Gastrocnemius medialis (tissue), 4 donors: ENCODE results near the gene HSF2BP. TPM values are rescaled to one million over a fixed set of nuclear protein-coding genes. Genes with fewer than 3 reads are reported as not detected.

Experiments used
- ATAC-seq, 2 donors: fragments of 150-250 bp; one replicate each; pipeline ENCODE4 v1.9.1; 2016
- DNase-seq, 2 donors: peaks; one replicate each; pipeline ENCODE4 v3.0.0-alpha.2; 2019
- H3K27ac ChIP-seq, 4 donors: fragments of 200-600 bp; sonication (generic); 1 replicate in 1 of 4; 2 replicates in 3 of 4; pipeline ENCODE4 v1.5.1; 2016 to 2018; ENCODE audit warnings: mild to moderate bottlenecking in 2 of 4, moderate library complexity in 1 of 4
- H3K27me3 ChIP-seq, 3 donors: fragments of 200-600 bp; sonication (generic) in 2 of 3; 1 replicate in 1 of 3; 2 replicates in 2 of 3; pipeline versions ENCODE4 v1.5.1 to v1.6.0; 2016 to 2019; ENCODE audit warnings: mild to moderate bottlenecking in 1 of 3, moderate library complexity in 1 of 3
- H3K36me3 ChIP-seq, 2 donors: fragments of 200-600 bp; sonication (generic) in 1 of 2; one replicate each; pipeline ENCODE4 v1.5.1; 2017 to 2018
- H3K4me1 ChIP-seq, 2 donors: fragments of 200-600 bp; sonication (generic) in 1 of 2; one replicate each; pipeline ENCODE4 v1.5.1; 2016 to 2017; ENCODE audit warnings: mild to moderate bottlenecking in 2 of 2
- H3K4me3 ChIP-seq, 4 donors: fragments of 200-600 bp; sonication (generic) in 3 of 4; 1 replicate in 1 of 4; 2 replicates in 3 of 4; pipeline ENCODE4 v1.5.1; 2016 to 2019; ENCODE audit warnings: mild to moderate bottlenecking in 2 of 4
- H3K9me3 ChIP-seq, 3 donors: fragments of 200-600 bp; sonication (generic) in 2 of 3; 1 replicate in 1 of 3; 2 replicates in 2 of 3; pipeline ENCODE4 v1.5.1; 2016 to 2019
- POLR2A ChIP-seq, 2 donors: fragments of 450-650 bp; IDR thresholded peaks; one replicate each; pipeline ENCODE4 v1.6.1; 2017; ENCODE audit warnings: antibody characterized with exemption in 2 of 2, mild to moderate bottlenecking in 2 of 2, moderate library complexity in 2 of 2
- in situ Hi-C, 4 donors: fragments of 200-750 bp; cut with MboI; loops; one replicate each; pipeline versions ENCODE4 v1.15.0 to v1.8.0; 2017; ENCODE audit warnings: low sequenced_read_pairs in 4 of 4
- intact Hi-C: fragments of 100-400 bp; cut with DNase I; formaldehyde crosslinking; loops from one replicate; pipeline ENCODE4 v1.15.1; 2023; ENCODE audit warnings: low total_unique reads
- total RNA-seq, 4 donors: library from RNA; depleted of rRNA; stranded (reverse); fragments of >200 nt; gene quantifications; one replicate each; pipeline versions ENCODE4 v1.1.0 to v1.2.3, GENCODE V29; 2016
- TF ChIP-seq, protein P1 (sequence below), 5 experiments: fragments of 450-650 bp in 3 of 5; fragments of 200-600 bp in 2 of 5; sonication (generic) in 2 of 5; IDR thresholded peaks in 4 of 5; conservative IDR thresholded peaks in 1 of 5; 1 replicate in 4 of 5; 2 replicates in 1 of 5; pipeline ENCODE4 v1.5.1; 2016 to 2019; ENCODE audit warnings: antibody characterized with exemption in 5 of 5, mild to moderate bottlenecking in 3 of 5, moderate library complexity in 3 of 5

The HSF2BP gene
- total RNA-seq, 4 donors from 2014 or later, result 0.63 TPM; not detected in 3

DNA sequence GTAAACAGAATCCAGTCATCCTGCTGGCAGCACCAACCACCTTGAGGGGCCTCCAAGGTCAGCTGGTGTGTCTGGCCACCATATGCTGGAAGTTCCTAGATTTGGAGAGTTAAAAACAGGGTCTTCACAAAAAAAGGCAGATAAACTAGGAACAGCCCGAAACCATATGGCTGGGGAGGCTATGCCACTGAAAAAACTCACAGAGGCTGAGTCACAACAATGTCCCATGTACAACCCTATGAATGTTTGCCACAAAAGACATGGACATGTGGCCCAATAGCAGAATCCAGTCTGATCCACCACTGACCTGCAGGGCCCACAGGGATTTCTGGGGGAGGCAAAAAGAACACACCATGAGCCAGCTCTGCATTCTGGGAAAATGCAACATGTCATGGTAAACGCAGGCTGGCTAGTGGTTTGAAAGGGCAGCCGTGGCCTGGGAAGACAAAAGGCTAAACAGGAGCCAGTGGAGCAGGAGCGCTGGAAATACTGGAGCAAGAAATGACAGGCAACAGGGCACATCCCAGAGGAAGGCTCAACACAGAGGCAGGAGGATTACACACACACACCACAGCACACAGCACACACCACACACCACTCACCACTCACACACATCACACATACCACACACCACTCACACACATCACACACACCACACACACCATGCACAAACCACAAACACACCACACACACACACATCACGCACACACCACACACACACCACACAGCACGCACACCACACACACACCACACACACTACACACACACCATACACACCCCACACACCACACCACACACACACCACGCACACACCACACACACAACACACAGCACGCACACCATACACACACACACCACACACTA is 55.4 kb downstream of the HSF2BP start:
- H3K9me3 ChIP-seq, result no peaks in the 10 kb centered on the region
- peaks cover 13 to 23% of the 10 kb centered on the region in 2 donors for H3K4me1 ChIP-seq
- TF ChIP-seq POLR2A (IDR thresholded peaks at IDR 0.05), result no peak
- TF ChIP-seq, protein P1, sequence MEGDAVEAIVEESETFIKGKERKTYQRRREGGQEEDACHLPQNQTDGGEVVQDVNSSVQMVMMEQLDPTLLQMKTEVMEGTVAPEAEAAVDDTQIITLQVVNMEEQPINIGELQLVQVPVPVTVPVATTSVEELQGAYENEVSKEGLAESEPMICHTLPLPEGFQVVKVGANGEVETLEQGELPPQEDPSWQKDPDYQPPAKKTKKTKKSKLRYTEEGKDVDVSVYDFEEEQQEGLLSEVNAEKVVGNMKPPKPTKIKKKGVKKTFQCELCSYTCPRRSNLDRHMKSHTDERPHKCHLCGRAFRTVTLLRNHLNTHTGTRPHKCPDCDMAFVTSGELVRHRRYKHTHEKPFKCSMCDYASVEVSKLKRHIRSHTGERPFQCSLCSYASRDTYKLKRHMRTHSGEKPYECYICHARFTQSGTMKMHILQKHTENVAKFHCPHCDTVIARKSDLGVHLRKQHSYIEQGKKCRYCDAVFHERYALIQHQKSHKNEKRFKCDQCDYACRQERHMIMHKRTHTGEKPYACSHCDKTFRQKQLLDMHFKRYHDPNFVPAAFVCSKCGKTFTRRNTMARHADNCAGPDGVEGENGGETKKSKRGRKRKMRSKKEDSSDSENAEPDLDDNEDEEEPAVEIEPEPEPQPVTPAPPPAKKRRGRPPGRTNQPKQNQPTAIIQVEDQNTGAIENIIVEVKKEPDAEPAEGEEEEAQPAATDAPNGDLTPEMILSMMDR (IDR thresholded peaks at IDR 0.05 in 4 of 5, conservative IDR thresholded peaks at IDR 0.05 in 1 of 5), result no peak
- no peak overlapping the region for H3K4me3 ChIP-seq
- DNase-seq, result no peak
- peak; percentile 12 to 36 for ATAC-seq
- H3K36me3 ChIP-seq, result no peaks in the 10 kb centered on the region
- intact Hi-C loops, result no loop called here
- in situ Hi-C loops, result no loop called here
- no peaks in the 10 kb centered on the region for H3K27me3 ChIP-seq
- H3K27ac ChIP-seq, result peak overlapping the region; percentile 50 to 81 (median 58)

GRCh38 chr21:43603233-43603626 is 56.1 kb downstream of the HSF2BP start:
- ATAC-seq, result peak; percentile 77 to 78
- H3K27me3 ChIP-seq, result no peaks in the 10 kb centered on the region
- H3K9me3 ChIP-seq, result no peaks in the 10 kb centered on the region
- H3K4me1 ChIP-seq, result peaks cover 13 to 23% of the 10 kb centered on the region in 2 donors
- H3K36me3 ChIP-seq, result no peaks in the 10 kb centered on the region
- peak; percentile 57 to 60 for DNase-seq
- peak overlapping the region; percentile 50 to 81 (median 58) for H3K27ac ChIP-seq
- in situ Hi-C loops, result no loop called here
- H3K4me3 ChIP-seq, result no peak overlapping the region
- no peak for TF ChIP-seq POLR2A (IDR thresholded peaks at IDR 0.05)
- TF ChIP-seq, protein P1 (IDR thresholded peaks at IDR 0.05 in 4 of 5, conservative IDR thresholded peaks at IDR 0.05 in 1 of 5), result no peak
- intact Hi-C loops, result no loop called here

- in situ Hi-C loops, result no loop called here
- DNase-seq (peak in 1 of 2 donors; percentile 22), ATAC-seq (peak; percentile 50 to 53)
- intact Hi-C loops, result no loop called here
- Histone ChIP-seq H3K4me1 (peaks cover 13 to 23% of the 10 kb centered on the region in 2 donors), H3K4me3 (no peak overlapping the region), H3K27me3 (no peaks in the 10 kb centered on the region), H3K9me3 (no peaks in the 10 kb centered on the region), H3K36me3 (no peaks in the 10 kb centered on the region), H3K27ac (peak overlapping the region; percentile 50 to 81 (median 58))
- TF ChIP-seq, protein P1 (IDR thresholded peaks at IDR 0.05 in 4 of 5, conservative IDR thresholded peaks at IDR 0.05 in 1 of 5), result no peak
- no peak for TF ChIP-seq POLR2A (IDR thresholded peaks at IDR 0.05)
These were observed 56.7 kb downstream of the HSF2BP start for GRCh38 chr21:43602266-43603232.

DNA sequence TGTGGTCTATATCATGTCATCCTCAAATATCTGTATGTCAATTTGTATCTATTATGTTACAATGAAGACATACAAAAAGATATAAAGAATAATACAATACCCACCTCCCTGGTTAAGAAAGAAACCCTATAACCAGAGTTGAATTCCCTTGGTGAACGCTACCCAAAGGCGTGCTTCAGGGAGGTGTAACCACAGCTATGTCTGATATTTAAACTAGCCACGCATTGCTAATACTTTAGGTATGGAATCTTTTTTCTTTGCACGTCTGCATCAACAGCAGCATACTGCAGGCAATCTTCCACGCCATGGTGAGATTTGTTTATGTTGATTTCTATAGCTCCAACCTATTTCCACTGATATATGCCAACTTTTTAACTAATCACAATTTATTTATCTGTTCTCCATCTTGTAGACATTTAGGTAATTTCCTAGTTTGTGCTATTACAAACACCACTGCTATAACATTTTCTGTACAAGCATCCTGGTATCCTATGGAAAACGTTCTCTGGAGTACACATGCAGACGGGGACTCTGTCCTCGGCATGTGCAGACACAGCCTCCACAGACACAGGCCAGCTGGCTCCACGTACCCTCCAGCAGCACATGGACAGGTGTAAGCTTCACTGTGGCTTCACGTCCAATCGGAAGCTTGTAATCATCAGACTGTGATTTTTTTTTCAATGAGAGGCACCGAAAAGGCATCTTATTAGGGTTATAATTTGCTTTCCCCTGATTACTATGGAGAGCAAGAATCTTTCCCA is 58.5 kb downstream of the HSF2BP start:
- Histone ChIP-seq H3K9me3 (no peaks in the 10 kb centered on the region), H3K27me3 (no peaks in the 10 kb centered on the region), H3K4me3 (no peak overlapping the region), H3K27ac (no peak overlapping the region), H3K36me3 (no peaks in the 10 kb centered on the region), H3K4me1 (peaks cover 13 to 23% of the 10 kb centered on the region in 2 donors)
- DNase-seq (no peak), ATAC-seq (no peak)
- intact Hi-C loops, result no loop called here
- in situ Hi-C loops, result no loop called here
- no peak for TF ChIP-seq POLR2A (IDR thresholded peaks at IDR 0.05)
- TF ChIP-seq, protein P1 (IDR thresholded peaks at IDR 0.05 in 4 of 5, conservative IDR thresholded peaks at IDR 0.05 in 1 of 5), result no peak
